Omental fat pad (tissue), 4 donors: ENCODE measurements around the gene DNM3. TPM values are rescaled to one million over a fixed set of nuclear protein-coding genes. Genes with fewer than 3 reads are reported as not detected.

Experiments
- ATAC-seq: fragments of 150-250 bp; one replicate; pipeline ENCODE4 v1.9.1; 2016; ENCODE audit warnings: mild to moderate bottlenecking, moderate library complexity; ENCODE audit not compliant: low FRiP score
- DNase-seq: peaks from one replicate; pipeline ENCODE4 v3.0.0-alpha.2; 2019; ENCODE audit warnings: low spot score
- CTCF ChIP-seq, 3 donors: fragments of 450-650 bp; IDR thresholded peaks; one replicate each; pipeline ENCODE4 v1.5.1; 2016 to 2017; ENCODE audit warnings: antibody characterized with exemption in 3 of 3, mild to moderate bottlenecking in 3 of 3, moderate library complexity in 2 of 3
- total RNA-seq, 4 donors: library from RNA; depleted of rRNA; stranded (reverse); fragments of >200 nt; gene quantifications; one replicate each; pipeline ENCODE4 v1.1.0, GENCODE V29; 2016

The DNM3 gene
- total RNA-seq, 4 donors from 2014 or later, result 2.9 to 15.8 (median 5.5) TPM

- ATAC-seq (no peak), DNase-seq (no peak)
- TF ChIP-seq CTCF (IDR thresholded peaks at IDR 0.05), result no peak
Measured at GRCh38 chr1:171803461-171804022, 37.8 kb upstream of the DNM3 start.

- ATAC-seq (no peak), DNase-seq (no peak)
- TF ChIP-seq CTCF (IDR thresholded peaks at IDR 0.05), result no peak
Measured at GRCh38 chr1:171805395-171806115, 35.7 kb upstream of the DNM3 start.

GRCh38 chr1:171807556-171807955 lies 33.7 kb upstream of the DNM3 start:
- no peak for ATAC-seq
- TF ChIP-seq CTCF (IDR thresholded peaks at IDR 0.05), result no peak
- DNase-seq, result no peak

GRCh38 chr1:171809834-171810233 lies 31.5 kb upstream of the DNM3 start:
- DNase-seq, result no peak
- no peak for ATAC-seq
- TF ChIP-seq CTCF (IDR thresholded peaks at IDR 0.05), result no peak

GRCh38 chr1:171811672-171812071 lies 29.6 kb upstream of the DNM3 start:
- TF ChIP-seq CTCF (IDR thresholded peaks at IDR 0.05), result no peak
- no peak for DNase-seq
- no peak for ATAC-seq

- TF ChIP-seq CTCF (IDR thresholded peaks at IDR 0.05), result no peak
- DNase-seq, result no peak
- ATAC-seq, result no peak
Measured at GRCh38 chr1:171814692-171815091, 26.6 kb upstream of the DNM3 start.

- no peak for TF ChIP-seq CTCF (IDR thresholded peaks at IDR 0.05)
- ATAC-seq (no peak), DNase-seq (no peak)
Measured at GRCh38 chr1:171816300-171816901, 24.9 kb upstream of the DNM3 start.
